Activated CD8-positive, alpha-beta memory T cell treated with anti-CD3 and anti-CD28 coated beads for 24 hours (primary cell): Measurements from ENCODE around the gene MICU2.

Experiments
- DNase-seq: peaks from one replicate; pipeline ENCODE4 v3.0.0-alpha.2; 2020

MICU2 gene, protein sequence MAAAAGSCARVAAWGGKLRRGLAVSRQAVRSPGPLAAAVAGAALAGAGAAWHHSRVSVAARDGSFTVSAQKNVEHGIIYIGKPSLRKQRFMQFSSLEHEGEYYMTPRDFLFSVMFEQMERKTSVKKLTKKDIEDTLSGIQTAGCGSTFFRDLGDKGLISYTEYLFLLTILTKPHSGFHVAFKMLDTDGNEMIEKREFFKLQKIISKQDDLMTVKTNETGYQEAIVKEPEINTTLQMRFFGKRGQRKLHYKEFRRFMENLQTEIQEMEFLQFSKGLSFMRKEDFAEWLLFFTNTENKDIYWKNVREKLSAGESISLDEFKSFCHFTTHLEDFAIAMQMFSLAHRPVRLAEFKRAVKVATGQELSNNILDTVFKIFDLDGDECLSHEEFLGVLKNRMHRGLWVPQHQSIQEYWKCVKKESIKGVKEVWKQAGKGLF

DNA sequence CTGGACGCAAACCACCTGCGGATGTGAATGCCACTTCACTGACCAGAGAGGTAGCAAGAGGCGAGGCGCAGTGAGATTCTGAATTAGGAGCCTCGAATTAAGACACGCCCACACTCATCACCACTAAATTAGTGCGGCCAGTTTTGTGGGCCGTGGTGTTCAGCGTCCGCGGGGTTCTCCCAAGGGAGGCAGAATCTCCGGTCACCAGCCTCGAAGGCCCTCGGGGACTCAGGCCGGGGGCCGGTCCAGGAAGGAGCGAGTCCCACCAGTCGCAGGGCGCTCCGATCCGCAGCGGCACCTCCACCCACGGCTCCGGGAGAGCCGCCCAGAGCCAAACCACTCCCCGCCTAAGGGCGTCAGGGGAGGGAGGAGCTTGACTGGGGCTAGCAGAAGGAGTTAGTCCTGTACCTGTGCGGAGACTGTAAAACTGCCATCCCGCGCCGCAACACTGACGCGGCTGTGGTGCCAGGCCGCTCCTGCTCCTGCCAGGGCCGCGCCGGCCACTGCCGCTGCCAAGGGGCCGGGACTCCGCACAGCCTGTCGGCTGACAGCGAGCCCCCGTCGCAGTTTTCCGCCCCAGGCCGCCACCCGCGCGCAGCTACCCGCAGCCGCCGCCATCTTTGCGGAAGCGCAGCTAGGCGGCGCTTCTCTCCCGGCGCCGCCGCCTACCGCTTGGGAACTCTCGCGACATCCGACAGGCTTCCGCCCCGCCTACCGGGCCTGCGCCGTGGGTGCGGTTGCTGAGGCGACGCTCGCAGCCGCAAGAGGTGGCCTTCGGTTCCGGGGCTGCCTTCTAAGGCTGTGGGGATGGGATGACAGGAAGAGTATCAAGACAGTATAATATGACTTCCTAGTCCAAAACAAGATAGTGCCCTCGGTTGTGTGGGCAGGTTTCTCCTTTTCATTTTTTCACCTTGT, at the start of gene MICU2:
Gene MICU2 (minus strand): TSS at position 640 of the 918 bp plus-strand sequence. CDS start 22 bp downstream, at position 618.
- DNase-seq, result peak; percentile 97

GRCh38 chr13:21641629-21642028, 37.7 kb upstream of the MICU2 start:
- no peak for DNase-seq

- no peak for DNase-seq
Observed at GRCh38 chr13:21639561-21639960, 35.6 kb upstream of the MICU2 start.

DNA sequence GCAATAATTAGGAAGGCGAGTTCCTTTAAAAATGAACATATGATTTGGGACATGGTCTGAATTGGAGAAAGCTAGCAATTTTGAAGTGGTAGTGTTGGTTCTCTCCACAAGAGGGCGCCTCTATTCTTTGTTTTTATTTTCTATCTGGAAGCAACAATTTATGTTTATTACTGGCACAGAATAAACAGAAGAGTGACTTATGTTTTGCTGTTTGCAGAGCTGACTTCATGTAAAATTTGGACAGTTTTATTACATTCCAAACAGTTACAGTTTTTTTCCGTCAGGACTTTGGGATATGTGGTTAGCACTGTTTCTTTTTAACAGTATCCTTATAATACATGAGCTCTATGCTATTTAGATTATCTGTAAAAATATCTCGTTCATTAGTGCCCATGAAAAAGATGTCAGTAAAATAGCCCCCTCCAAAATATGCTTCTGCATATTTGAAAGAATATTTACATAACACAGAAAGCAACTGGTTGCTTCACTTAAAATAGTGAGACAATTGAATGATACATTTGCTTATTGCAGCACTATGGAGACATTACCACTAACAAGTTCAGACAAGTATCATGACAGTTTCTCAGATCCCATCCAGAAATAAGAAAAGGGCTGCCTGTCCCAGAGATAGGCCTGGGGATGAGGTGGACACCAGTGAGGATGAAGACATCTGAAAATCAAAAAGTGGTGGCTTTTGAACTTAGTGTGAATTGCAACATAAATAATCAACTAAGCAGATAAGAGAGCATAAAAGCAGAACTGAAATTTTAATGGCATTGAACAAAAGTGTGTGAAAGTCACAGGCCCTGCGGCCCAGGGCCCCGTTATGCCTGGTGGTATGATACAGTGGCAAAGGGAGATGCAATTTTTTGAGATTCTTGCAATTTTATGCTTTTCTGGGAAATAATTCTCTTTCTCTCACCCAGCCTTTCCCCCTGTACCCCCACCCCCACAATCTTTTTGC, 34.6 kb upstream of the MICU2 start:
- no peak for DNase-seq

DNA sequence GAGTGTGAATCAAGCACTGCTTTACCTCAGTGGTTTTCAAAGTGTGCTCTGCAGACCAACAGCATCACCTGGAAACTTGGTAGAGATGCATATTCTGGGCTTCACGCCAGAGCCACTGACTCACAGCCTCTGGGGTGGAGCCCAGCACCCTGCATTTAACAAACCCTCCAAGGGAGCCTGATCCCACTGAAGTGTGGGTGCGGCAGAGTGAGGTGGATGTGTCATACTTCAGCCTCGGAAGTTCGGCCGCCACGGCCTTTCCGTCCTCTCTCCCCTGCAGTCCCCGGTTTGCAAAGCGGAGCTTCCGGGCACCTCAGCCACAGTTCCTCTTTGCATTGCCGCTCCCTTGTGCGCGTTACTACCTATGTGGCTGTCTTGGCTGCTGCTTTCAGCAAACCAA, 33.3 kb upstream of the MICU2 start:
- DNase-seq, result peak; percentile 62

GRCh38 chr13:21636656-21637055, 32.7 kb upstream of the MICU2 start:
- no peak for DNase-seq

GRCh38 chr13:21632196-21632595, 28.2 kb upstream of the MICU2 start:
- DNase-seq, result no peak

DNA sequence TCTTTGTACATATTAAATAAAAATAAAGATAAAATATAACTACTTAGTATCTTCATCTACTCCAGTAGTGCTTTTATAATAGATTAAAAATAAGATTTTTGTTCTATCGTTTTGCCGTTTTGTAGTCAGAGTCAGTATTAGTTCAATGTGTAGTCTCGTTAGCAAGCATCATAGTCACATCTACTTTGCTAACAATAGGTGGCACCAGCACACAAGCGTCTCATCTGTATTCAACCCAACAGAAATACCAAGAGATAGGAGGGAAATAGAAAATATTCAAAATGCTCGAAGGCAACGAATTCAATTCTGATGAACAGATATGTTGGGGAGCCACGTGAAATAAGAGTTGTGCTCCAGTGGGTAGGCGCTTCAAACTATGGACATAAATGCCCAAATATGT, 21.4 kb upstream of the MICU2 start:
- no peak for DNase-seq

DNA sequence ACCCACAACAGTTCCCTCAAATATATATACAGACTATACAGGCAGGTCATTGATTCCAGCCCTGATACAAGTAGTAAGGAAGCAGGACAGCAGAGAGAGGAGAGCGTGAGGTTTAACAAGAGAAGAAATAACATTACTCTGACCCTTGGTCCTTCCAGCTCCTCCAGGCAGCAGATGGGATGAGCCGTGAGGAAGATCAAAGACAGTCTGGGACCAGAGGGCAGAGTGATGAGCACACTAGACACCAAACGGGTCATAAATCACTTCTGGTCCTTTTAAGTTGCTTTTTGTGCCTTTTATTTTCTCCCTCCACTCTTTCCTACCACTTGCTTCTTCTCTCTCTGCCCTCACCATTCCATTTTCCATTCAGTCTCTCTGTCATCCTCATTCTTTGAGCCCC, 16.9 kb upstream of the MICU2 start:
- DNase-seq, result no peak

- no peak for DNase-seq
Observed at GRCh38 chr13:21619633-21620220, 15.8 kb upstream of the MICU2 start.

DNA sequence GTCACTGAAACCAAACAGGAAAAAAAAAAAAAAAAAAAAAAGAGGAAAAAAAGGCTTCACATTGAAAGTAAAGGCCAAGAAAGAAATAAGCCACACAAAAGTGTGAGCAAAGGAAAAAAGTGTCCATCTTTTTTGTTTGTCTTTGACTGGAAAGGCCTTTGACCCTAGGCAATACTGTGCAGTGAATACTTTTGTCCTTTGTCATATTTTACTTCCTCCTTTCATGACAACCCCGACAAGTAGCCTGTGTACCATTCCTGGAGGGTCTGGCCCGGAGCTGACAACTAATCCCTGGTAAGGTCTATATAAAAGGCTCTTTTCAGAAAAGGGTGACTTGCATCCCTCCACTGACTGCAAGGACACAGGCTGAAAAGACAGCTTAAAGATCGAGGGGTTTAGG, 12.9 kb upstream of the MICU2 start:
- no peak for DNase-seq

- DNase-seq, result no peak
Observed at GRCh38 chr13:21616205-21616866, 12.4 kb upstream of the MICU2 start.

DNA sequence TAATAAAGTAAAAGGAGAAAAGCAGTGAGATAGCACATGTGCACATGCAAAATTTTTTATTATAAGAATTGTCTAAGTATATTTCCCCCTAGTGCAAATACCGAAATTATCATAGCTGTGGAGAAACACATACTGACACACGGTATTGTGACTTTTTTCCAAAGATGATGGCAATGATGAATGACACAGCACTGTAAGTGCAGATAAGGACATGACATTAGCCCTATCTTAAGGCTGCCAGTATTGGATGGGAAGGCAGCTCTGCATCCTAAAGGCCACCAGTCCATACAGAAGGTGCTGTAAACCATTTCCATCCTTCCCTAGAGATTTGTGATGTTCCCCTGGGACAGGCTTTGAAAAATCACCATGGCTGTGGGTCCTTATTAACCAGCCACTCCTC, 11.5 kb upstream of the MICU2 start:
- DNase-seq, result no peak

DNA sequence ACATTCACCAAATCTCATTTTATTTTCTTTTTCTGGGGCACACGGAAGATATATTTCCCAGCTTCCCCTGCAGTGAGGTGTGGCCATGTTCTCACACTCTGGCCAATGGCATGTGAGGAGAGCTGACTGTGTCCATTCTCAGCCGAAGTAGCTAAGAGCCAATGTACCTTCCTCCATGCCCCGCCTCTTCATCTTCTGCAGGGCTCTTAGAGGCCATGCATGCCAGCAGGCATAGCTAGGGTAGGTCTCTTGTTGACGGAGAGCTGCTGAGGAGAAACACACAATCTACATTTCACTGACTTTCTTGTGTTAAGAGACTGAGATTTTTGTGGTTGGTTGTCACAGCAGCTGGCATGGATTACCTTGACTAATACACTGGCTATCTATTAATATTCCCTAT, 9.8 kb upstream of the MICU2 start:
- DNase-seq, result no peak

DNA sequence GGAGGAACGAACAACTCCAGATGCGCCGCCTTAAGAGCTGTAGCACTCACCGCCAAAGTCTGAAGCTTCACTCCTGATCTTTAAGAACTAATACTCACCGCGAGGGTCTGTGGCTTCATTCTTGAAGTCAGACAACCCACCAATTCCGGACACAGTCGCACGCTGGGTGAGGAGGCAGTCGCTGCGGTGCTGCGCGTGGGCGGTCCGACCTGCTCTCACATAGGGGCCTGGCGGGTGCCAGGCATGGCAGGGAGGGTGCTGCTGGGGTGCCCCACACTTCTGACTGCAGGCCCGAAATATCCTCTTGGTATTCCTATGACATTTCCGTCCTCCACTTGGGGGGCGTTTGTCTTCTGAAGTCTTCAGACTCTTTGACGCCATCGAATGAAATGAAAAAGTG, 7.4 kb upstream of the MICU2 start:
- DNase-seq, result no peak

DNA sequence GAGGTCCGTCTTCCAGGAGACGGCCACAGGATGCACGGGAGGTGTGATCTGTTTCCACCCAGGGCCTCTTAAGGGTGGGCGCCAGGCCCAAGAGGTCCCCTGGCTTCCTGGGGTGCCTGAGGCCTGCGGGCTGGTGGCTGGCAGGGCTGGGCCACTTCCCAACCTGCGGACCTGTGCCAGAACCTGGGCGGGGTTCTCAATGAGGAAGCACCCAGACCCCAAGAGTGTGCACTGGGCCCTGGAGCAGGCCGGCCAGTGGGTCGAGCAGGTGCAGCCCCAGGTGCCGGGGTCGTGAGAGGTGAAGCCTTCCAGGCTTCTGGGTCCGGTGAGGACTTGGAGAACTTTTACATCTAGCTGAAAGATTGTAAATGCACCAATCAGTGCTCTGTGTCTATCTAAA, 6.7 kb upstream of the MICU2 start:
- no peak for DNase-seq

- DNase-seq, result no peak
Observed at GRCh38 chr13:21608961-21609360, 5.0 kb upstream of the MICU2 start.

DNA sequence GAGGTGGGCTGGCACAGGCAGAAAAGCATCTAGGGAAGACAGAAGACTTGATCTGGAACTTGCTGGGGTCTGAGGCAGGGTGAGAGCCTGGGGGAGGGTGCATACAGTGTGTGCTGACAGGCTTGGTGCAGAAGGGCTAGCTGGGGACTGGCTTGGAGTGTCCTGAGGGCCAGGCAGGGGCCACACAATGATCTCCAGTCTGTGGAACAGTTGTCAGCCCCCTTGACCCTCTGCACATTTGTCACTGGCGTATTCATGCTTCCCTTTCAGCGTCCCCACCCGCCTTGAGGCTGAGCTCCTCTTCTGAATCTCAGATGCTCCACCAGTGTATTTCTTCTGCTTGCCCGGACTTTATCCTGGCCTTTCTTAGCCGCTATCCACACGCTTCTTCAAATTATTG, 2.8 kb upstream of the MICU2 start:
- DNase-seq, result no peak

- DNase-seq, result no peak
Observed at GRCh38 chr13:21606251-21606650, 2.3 kb upstream of the MICU2 start.

DNA sequence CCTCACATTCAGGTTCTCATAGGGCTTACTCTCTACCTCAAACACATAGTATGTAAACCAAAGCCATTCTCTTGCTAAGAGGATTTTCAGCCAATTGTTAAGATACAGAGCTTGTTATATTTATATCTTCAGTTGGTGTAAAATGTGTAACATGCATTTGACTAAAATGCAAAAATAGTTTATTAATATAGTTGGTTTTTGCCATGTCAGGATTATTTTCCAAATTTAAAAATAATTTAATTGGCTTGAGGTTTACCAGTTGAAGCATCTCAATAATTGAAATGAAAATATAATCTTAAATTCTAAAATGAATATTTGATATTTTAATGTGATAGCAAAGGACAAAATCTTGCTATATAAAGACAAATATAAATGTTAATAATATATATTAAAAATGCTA, 7.2 kb downstream of the MICU2 start:
- no peak for DNase-seq

DNA sequence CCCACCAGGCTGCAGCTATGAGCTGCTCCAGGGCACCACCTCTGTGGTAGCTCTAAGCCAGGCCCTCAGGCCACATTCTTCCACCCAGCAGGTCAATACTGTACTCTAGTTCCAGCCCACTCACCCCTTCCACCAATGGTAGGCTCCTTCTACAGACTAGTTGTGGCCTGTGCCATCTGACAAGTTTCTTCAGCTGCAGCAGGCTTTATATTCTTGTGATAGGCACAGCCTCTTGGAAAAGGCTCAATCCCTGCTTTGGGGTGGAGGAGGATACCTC, 8.5 kb downstream of the MICU2 start:
- DNase-seq, result no peak
